NCI-H2081 treated with DMSO at 0.1 percent for 48 hours (cell line): ENCODE measurements around the gene UQCRC1.
"Not testable (repeated sequence)": the region's sequence is repeated elsewhere in the genome, so short reads cannot be mapped to it uniquely, and the experiment has no call there.

Source experiments
- DNase-seq: peaks from one replicate; lab custom pipeline; 2025; lab: John Stamatoyannopoulos, UW

Gene UQCRC1

GRCh38 chr3:48553886-48554845 is 55.3 kb downstream of the UQCRC1 start:
- no peak for DNase-seq

DNA sequence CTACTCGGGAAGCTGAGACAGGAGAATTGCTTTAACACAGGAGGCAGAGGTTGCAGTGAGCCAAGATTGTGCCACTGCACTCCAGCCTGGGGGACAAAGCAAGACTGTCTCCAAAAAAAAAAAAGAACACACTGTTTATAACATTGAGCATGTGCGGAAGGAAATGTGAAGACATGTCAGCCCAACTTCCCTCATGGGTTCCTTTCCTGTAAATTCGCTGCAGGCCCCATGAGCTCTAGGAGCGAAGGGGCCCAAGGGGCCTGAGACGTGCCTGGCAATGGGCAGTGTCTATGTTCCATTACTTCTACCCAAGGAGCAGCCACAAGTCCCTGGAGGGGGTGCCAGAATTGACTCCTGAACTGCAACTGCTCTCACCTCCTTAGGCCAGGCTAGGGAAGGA is 56.1 kb downstream of the UQCRC1 start:
- no peak for DNase-seq

DNA sequence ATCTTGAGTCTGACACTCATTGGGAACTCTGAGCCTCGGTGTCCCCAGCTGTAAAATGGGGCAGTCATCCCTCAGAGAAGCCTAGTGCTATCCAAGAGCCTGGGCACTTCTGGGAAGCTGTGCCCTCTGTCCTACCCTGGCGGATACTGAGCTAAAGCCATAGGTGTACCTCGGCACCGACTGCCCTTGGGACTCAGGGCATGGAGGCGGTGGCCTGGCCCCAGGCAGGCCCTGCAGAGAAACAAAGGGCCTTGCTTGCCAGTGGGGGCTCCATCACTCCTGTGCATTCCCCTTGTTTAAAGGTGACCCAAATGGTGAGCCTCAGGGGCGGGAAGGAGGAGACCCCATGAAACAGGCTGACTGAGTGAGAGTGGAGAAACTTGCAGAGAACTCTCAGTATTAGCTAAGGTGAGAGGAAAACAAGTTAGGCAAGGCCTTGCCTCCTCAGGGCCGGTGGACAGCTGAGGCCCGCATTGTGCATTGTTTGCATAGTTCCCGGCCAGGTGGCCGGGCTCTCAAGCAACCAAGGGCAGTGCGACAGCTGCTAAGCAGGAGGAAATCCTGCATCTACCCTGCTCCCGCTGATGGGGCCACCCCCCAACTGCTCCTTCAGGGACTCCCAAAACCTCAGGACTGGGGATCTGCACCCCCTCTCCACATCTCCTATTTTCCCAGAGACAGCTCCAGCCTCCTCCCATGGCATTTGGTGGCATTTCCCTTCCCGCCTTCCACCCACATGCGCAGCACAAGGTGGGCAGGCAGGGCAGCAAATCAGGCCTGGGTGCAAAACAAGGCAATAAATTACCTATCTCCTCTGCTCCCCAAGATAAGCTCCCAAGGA is 57.1 kb downstream of the UQCRC1 start:
- DNase-seq = no peak

GRCh38 chr3:48551651-48552050 is 57.8 kb downstream of the UQCRC1 start:
- DNase-seq = not testable (repeated sequence)
